ENCODE measurements around the gene IDUA.

- TF ChIP-seq, protein P1, sequence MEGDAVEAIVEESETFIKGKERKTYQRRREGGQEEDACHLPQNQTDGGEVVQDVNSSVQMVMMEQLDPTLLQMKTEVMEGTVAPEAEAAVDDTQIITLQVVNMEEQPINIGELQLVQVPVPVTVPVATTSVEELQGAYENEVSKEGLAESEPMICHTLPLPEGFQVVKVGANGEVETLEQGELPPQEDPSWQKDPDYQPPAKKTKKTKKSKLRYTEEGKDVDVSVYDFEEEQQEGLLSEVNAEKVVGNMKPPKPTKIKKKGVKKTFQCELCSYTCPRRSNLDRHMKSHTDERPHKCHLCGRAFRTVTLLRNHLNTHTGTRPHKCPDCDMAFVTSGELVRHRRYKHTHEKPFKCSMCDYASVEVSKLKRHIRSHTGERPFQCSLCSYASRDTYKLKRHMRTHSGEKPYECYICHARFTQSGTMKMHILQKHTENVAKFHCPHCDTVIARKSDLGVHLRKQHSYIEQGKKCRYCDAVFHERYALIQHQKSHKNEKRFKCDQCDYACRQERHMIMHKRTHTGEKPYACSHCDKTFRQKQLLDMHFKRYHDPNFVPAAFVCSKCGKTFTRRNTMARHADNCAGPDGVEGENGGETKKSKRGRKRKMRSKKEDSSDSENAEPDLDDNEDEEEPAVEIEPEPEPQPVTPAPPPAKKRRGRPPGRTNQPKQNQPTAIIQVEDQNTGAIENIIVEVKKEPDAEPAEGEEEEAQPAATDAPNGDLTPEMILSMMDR (IDR thresholded peaks at IDR 0.05) = no peak
- no peak for TF ChIP-seq ZFX (IDR thresholded peaks at IDR 0.05; ENCODE audit: borderline replicate concordance)
These were observed 22.9 kb downstream of the IDUA start for GRCh38 chr4:1009542-1010394.
